IMR-90 (cell line): ENCODE measurements around the gene IGDCC3. TPM values are rescaled to one million over a fixed set of nuclear protein-coding genes. Genes with fewer than 3 reads are reported as not detected.
A peak's percentile ranks its signal among the peaks of the same experiment; 100 is the strongest.

Experiments used
- ATAC-seq: fragments of 200-7000 bp; cut with Tn5 transposase; 2 replicates; pipeline ENCODE4 v1.9.1; 2020; ENCODE audit warnings: low read depth, mild to moderate bottlenecking, moderate library complexity
- BruUV-seq: library from RNA; stranded (reverse); fragments of 400-500 nt; replicated peaks from 2 replicates; lab custom pipeline; 2021; lab: Mats Ljungman, UMichigan
- CTCF ChIA-PET: fragments of 300-600 bp; formaldehyde crosslinking; extraction: SDS; loops from one replicate; lab custom pipeline; 2021; ENCODE audit warnings: antibody characterized with exemption; lab: Yijun Ruan, JAX
- POLR2A ChIA-PET: fragments of 300-600 bp; sonication (Branson Sonifier 250); formaldehyde crosslinking; loops from one replicate; lab custom pipeline; 2022; ENCODE audit warnings: antibody characterized with exemption; ENCODE audit not compliant: unreplicated experiment; lab: Charles Lee
- DNase-seq: peaks from one replicate; pipeline ENCODE4 v3.0.0; 2013
- H2AFZ ChIP-seq: replicated peaks from 2 replicates; pipeline ENCODE3; 2013; ENCODE audit warnings: low read length, mild to moderate bottlenecking; ENCODE audit not compliant: poor library complexity
- H2AK5ac ChIP-seq: 2 replicates; pipeline ENCODE4 v1.6.1; 2013; ENCODE audit warnings: low read depth, low read length, inconsistent platforms
- H2AK9ac ChIP-seq: replicated peaks from 2 replicates; pipeline ENCODE3; 2013; ENCODE audit warnings: mild to moderate bottlenecking, low read depth, low read length, moderate library complexity; ENCODE audit not compliant: poor library complexity
- H2BK120ac ChIP-seq: 2 replicates; pipeline ENCODE4 v1.6.1; 2013; ENCODE audit warnings: low read depth, low read length, inconsistent platforms
- H2BK15ac ChIP-seq: 3 replicates; pipeline ENCODE4 v1.6.1; 2013; ENCODE audit warnings: low read depth, low read length, inconsistent platforms
- H2BK20ac ChIP-seq: 2 replicates; pipeline ENCODE4 v1.6.1; 2013; ENCODE audit warnings: low read depth, mild to moderate bottlenecking, inconsistent platforms, low read length, moderate library complexity
- H2BK5ac ChIP-seq: 2 replicates; pipeline ENCODE4 v1.6.1; 2013; ENCODE audit warnings: mild to moderate bottlenecking, low read depth, low read length, inconsistent platforms; ENCODE audit not compliant: poor library complexity, severe bottlenecking
- H3K14ac ChIP-seq: replicated peaks from 2 replicates; pipeline ENCODE4 v1.6.1; 2013; ENCODE audit warnings: low read depth, low read length, inconsistent platforms
- H3K18ac ChIP-seq: 2 replicates; pipeline ENCODE4 v1.6.1; 2013; ENCODE audit warnings: low read depth, low read length, control low read depth
- H3K23ac ChIP-seq: 2 replicates; pipeline ENCODE4 v1.6.1; 2013; ENCODE audit warnings: low read depth, low read length, inconsistent platforms
- H3K27ac ChIP-seq: 2 replicates; pipeline ENCODE4 v1.5.1; 2013; ENCODE audit warnings: mild to moderate bottlenecking, control low read depth, low read length; ENCODE audit not compliant: insufficient read depth
- H3K27me3 ChIP-seq: 2 replicates; pipeline ENCODE4 v1.6.1; 2013; ENCODE audit warnings: low read length; ENCODE audit not compliant: control insufficient read depth, insufficient read depth
- H3K36me3 ChIP-seq: 2 replicates; pipeline ENCODE4 v1.6.1; 2013; ENCODE audit warnings: low read length, mixed read lengths; ENCODE audit not compliant: control insufficient read depth, insufficient read depth
- H3K4ac ChIP-seq: 2 replicates; pipeline ENCODE4 v1.6.1; 2013; ENCODE audit warnings: low read depth, low read length, inconsistent platforms
- H3K4me1 ChIP-seq: 2 replicates; pipeline ENCODE4 v1.6.1; 2013; ENCODE audit warnings: low read length, mixed read lengths; ENCODE audit not compliant: control insufficient read depth, insufficient read depth
- H3K4me2 ChIP-seq: 2 replicates; pipeline ENCODE4 v1.6.1; 2013; ENCODE audit warnings: low read depth, mild to moderate bottlenecking, control low read depth, low read length, moderate library complexity
- H3K4me3 ChIP-seq: 2 replicates; pipeline ENCODE4 v1.5.1; 2013; ENCODE audit warnings: low read depth, mild to moderate bottlenecking, control low read depth, low read length, moderate library complexity; ENCODE audit not compliant: insufficient read depth
- H3K56ac ChIP-seq: 2 replicates; pipeline ENCODE4 v1.6.1; 2013; ENCODE audit warnings: low read length, inconsistent platforms; ENCODE audit not compliant: insufficient read depth; ENCODE audit errors: extremely low read depth
- H3K79me1 ChIP-seq, 2 experiments: 2 replicates each; pipeline ENCODE4 v1.6.1; 2013; ENCODE audit warnings: low read length in 2 of 2, inconsistent platforms in 1 of 2, low read depth in 1 of 2
- H3K9ac ChIP-seq: 2 replicates; pipeline ENCODE4 v1.6.1; 2013; ENCODE audit warnings: low read depth, low read length, control low read depth
- H3K9me1 ChIP-seq: 2 replicates; pipeline ENCODE4 v1.6.1; 2013; ENCODE audit warnings: low read length, inconsistent platforms; ENCODE audit not compliant: insufficient read depth
- H3K9me3 ChIP-seq: 2 replicates; pipeline ENCODE4 v1.6.1; 2013; ENCODE audit warnings: low read length; ENCODE audit not compliant: control insufficient read depth, insufficient read depth
- H4K20me1 ChIP-seq: 2 replicates; pipeline ENCODE4 v1.6.1; 2013; ENCODE audit warnings: low read length, inconsistent platforms; ENCODE audit not compliant: insufficient read depth
- H4K5ac ChIP-seq: 2 replicates; pipeline ENCODE4 v1.6.1; 2013; ENCODE audit warnings: mild to moderate bottlenecking, low read depth, low read length, control low read depth
- H4K8ac ChIP-seq, 2 experiments: 2 replicates each; pipeline ENCODE4 v1.6.1; 2013; ENCODE audit warnings: low read depth in 2 of 2, low read length in 2 of 2, control low read depth in 1 of 2, inconsistent platforms in 1 of 2
- H4K91ac ChIP-seq: 2 replicates; pipeline ENCODE4 v1.6.1; 2013; ENCODE audit warnings: low read depth, low read length, inconsistent platforms; ENCODE audit not compliant: insufficient read depth
- CEBPB ChIP-seq: IDR thresholded peaks from 2 replicates; pipeline ENCODE4 v1.6.1; 2012; ENCODE audit warnings: low read depth, low read length, improper control_type of control experiment
- CHD1 ChIP-seq: IDR thresholded peaks from 2 replicates; pipeline ENCODE4 v1.6.1; 2012; ENCODE audit warnings: low read depth, low read length, improper control_type of control experiment
- FOS ChIP-seq: fragments of 150-350 bp; IDR thresholded peaks from 2 replicates; pipeline ENCODE4 v1.6.1; 2016; ENCODE audit warnings: low read depth, low read length
- MAFK ChIP-seq: IDR thresholded peaks from 2 replicates; pipeline ENCODE4 v1.6.1; 2012; ENCODE audit warnings: low read depth, low read length, improper control_type of control experiment
- MAZ ChIP-seq: IDR thresholded peaks from 2 replicates; pipeline ENCODE4 v1.6.1; 2012; ENCODE audit warnings: low read depth, mild to moderate bottlenecking, low read length, improper control_type of control experiment, moderate library complexity, borderline replicate concordance
- MXI1 ChIP-seq: IDR thresholded peaks from 2 replicates; pipeline ENCODE4 v1.6.1; 2012; ENCODE audit warnings: low read depth, mild to moderate bottlenecking, low read length, moderate library complexity, borderline replicate concordance
- NFE2L2 ChIP-seq: fragments of 150-350 bp; IDR thresholded peaks from 2 replicates; pipeline ENCODE4 v1.6.1; 2016; ENCODE audit warnings: low read depth, mild to moderate bottlenecking, low read length
- POLR2A ChIP-seq: IDR thresholded peaks from 2 replicates; pipeline ENCODE4 v1.6.1; 2012; ENCODE audit warnings: mild to moderate bottlenecking, low read depth, low read length
- RCOR1 ChIP-seq: IDR thresholded peaks from 2 replicates; pipeline ENCODE4 v1.6.1; 2012; ENCODE audit warnings: mild to moderate bottlenecking, low read length, improper control_type of control experiment; ENCODE audit not compliant: insufficient replicate concordance
- RFX5 ChIP-seq: IDR thresholded peaks from 2 replicates; pipeline ENCODE4 v1.8.0; 2012; ENCODE audit warnings: low read depth, mild to moderate bottlenecking, low read length, moderate library complexity
- USF2 ChIP-seq: fragments of 150-350 bp; IDR thresholded peaks from 2 replicates; pipeline ENCODE4 v1.6.1; 2017; ENCODE audit warnings: mild to moderate bottlenecking, antibody characterized with exemption, low read length, low read depth
- WGBS, 2 experiments: methylation state at CpG; one replicate each; pipeline versions ENCODE4 v1.1.5 to v1.1.7; 2013; ENCODE audit warnings: missing lambda C conversion rate in 2 of 2; ENCODE audit not compliant: insufficient read length in 1 of 2; ENCODE audit errors: extremely low coverage in 2 of 2; 5-methylcytosine and 5-hydroxymethylcytosine counted together
- dilution Hi-C: fragments of 300-500 bp; cut with HindIII; formaldehyde crosslinking; loops from one replicate; pipeline ENCODE4 v1.14.3; 2018; ENCODE audit warnings: low sequenced_read_pairs; ENCODE audit not compliant: unreplicated experiment
- in situ Hi-C: fragments of 300-500 bp; cut with MboI; formaldehyde crosslinking; loops from 3 replicates; pipeline ENCODE4 v1.14.3; 2019; ENCODE audit warnings: low sequenced_read_pairs, inconsistent platforms, mixed read lengths
- intact Hi-C: fragments of 100-400 bp; cut with micrococcal nuclease; formaldehyde crosslinking; loops from 2 replicates; pipeline ENCODE4 v1.10.0; 2022
- polyA plus RNA-seq, 3 experiments: library from polyadenylated mRNA; depleted of rRNA; stranded (reverse); fragments of >200 nt; gene quantifications; 2 replicates each; pipeline ENCODE4 v1.2.3, GENCODE V29; 2012; ENCODE audit warnings: low replicate concordance in 1 of 3
- total RNA-seq: library from RNA; depleted of rRNA; stranded (reverse); fragments of >200 nt; gene quantifications from 2 replicates; pipeline ENCODE4 v1.2.3, GENCODE V29; 2012
- TF ChIP-seq, protein P1 (sequence below): fragments of 150-350 bp; IDR thresholded peaks from 2 replicates; pipeline ENCODE4 v1.6.1; 2016; ENCODE audit warnings: low read depth, mild to moderate bottlenecking, low read length, moderate library complexity, borderline replicate concordance

Gene IGDCC3
- total and polyA plus RNA-seq, 2 of the 4 experiments (the other 2 are of a cell fraction) = 0.18 to 0.19 TPM

DNA sequence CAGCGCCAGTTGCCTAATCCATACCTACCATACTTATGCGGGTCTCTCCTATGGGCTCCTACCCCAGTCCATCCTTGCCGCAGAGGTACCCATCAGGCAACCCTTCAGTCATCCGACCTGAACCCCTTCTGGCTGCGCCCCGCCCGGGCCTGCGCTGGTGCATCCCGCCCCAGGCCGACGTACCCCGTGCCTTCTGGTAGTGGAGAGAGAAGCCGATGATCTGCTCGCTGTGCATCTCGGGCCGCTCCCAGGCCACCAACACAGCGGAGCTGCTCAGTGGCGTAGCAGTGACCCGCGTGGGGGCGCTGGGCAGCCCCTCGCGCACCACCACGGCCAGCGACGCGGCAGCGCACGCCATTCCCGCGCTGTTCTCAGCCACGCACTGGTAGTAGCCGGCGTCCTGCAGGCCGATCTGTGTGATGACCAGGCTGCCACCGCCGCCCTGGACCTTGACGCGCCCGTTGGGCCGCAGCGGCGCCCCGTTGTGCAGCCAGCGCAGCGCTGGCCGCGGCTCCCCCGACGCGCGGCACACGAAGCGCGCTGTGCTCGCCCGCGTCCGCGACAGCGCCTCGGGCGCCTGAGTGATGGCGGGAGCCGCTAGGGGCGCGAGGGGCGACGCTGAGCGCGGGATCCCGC lies 17.9 kb upstream of the IGDCC3 start:
- 40% methylated on average over 32 of the region's 72 CpGs; no CpG with 5 or more reads in 1 of the 2 experiments for WGBS, 2 experiments
- ATAC-seq = no peak; the same call in 1 of the 2 replicates

More for the DNA sequence above, 17.9 kb upstream of the IGDCC3 start:
- Histone ChIP-seq H4K5ac (no peak overlapping the region), H3K4me3 (no peak overlapping the region), H2AK9ac (no peak overlapping the region), H2BK120ac (no peak overlapping the region), H4K20me1 (no peaks in the 10 kb centered on the region), H3K18ac (no peak overlapping the region), H4K8ac (no peak overlapping the region), H3K9ac (no peak overlapping the region), H2BK20ac (no peak overlapping the region), H3K27ac (no peak overlapping the region), H3K56ac (no peak overlapping the region), H3K4ac (no peak overlapping the region), H2BK15ac (no peak overlapping the region), H3K9me1 (no peaks in the 10 kb centered on the region; the same call in 1 of the 2 replicates), H3K27me3 (peaks cover 39% of the 10 kb centered on the region), H2AFZ (peak overlapping the region; percentile 6), H3K36me3 (no peaks in the 10 kb centered on the region), H3K4me1 (no peaks in the 10 kb centered on the region), H2BK5ac (no peak overlapping the region), H3K4me2 (no peak overlapping the region), H2AK5ac (no peak overlapping the region), H3K79me1 (no peaks in the 10 kb centered on the region), H3K23ac (no peak overlapping the region), H3K9me3 (no peaks in the 10 kb centered on the region), H4K91ac (no peak overlapping the region), H3K14ac (no peak overlapping the region)
- intact Hi-C loops = no loop called here
- ChIA-PET CTCF (no interaction called here), POLR2A (no interaction called here)
- dilution Hi-C loops = no loop called here
- BruUV-seq = no TSS peak
- in situ Hi-C loops = no loop called here
- DNase-seq = no peak
- TF ChIP-seq FOS = no peak
- TF ChIP-seq RCOR1 = no peak
- no peak for TF ChIP-seq MAZ
- TF ChIP-seq RFX5 = no peak
- TF ChIP-seq MXI1 = no peak
- TF ChIP-seq CHD1 = no peak
- no peak for TF ChIP-seq NFE2L2
- no peak for TF ChIP-seq POLR2A
- TF ChIP-seq, protein P1, sequence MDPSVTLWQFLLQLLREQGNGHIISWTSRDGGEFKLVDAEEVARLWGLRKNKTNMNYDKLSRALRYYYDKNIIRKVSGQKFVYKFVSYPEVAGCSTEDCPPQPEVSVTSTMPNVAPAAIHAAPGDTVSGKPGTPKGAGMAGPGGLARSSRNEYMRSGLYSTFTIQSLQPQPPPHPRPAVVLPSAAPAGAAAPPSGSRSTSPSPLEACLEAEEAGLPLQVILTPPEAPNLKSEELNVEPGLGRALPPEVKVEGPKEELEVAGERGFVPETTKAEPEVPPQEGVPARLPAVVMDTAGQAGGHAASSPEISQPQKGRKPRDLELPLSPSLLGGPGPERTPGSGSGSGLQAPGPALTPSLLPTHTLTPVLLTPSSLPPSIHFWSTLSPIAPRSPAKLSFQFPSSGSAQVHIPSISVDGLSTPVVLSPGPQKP = no peak
- TF ChIP-seq CEBPB = no peak
- no peak for TF ChIP-seq MAFK
- no peak for TF ChIP-seq USF2
